ENCODE data around the gene ARHGAP15. TPM values are rescaled to one million over a fixed set of nuclear protein-coding genes. Genes with fewer than 3 reads are reported as not detected.

ARHGAP15 gene
- total RNA-seq, 2 experiments from 2014 or later = 72.1 to 98.4 TPM

- Histone ChIP-seq H3K36me3 (ENCODE audit: insufficient read depth, low read length) (no peaks in the 10 kb centered on the region), H3K4me3 (ENCODE audit: low read depth, low read length, poor library complexity, severe bottlenecking) (no peak overlapping the region), H3K27ac (ENCODE audit: low read depth, low read length, poor library complexity, severe bottlenecking) (no peak overlapping the region), H3K9me3 (ENCODE audit: low read length) (no peaks in the 10 kb centered on the region), H2AFZ (ENCODE audit: low read length) (no peak overlapping the region), H3K79me2 (ENCODE audit: insufficient read depth, low read depth, low read length) (no peaks in the 10 kb centered on the region), H3K4me2 (ENCODE audit: low read length) (no peak overlapping the region), H3K9me2 (ENCODE audit: insufficient read depth, low read length) (no peaks in the 10 kb centered on the region), H3K4me1 (ENCODE audit: insufficient read depth, low read length, poor library complexity, severe bottlenecking) (no peaks in the 10 kb centered on the region), H4K20me1 (ENCODE audit: insufficient read depth, low read length) (no peaks in the 10 kb centered on the region)
- DNase-seq (ENCODE audit: low spot score) = no peak
- POLR2A ChIA-PET = interaction anchor here (1.0 kb wide), 1 partner anchor 16 kb away, joined by 3 read pairs; no protein-coding TSS in a partner anchor
- CTCF ChIA-PET (ENCODE audit: unreplicated experiment) = no interaction called here
- intact Hi-C loops (cut with micrococcal nuclease; ENCODE audit: unreplicated experiment) = no loop called here
- no TSS peak for BruUV-seq (replicated peaks)
- TF ChIP-seq EZH2phosphoT487 (IDR thresholded peaks at IDR 0.05; ENCODE audit: borderline replicate concordance, low read depth, low read length) (no peak), CTCF (conservative IDR thresholded peaks at IDR 0.05; ENCODE audit: low read length) (no peak)
Observed at GRCh38 chr2:143588746-143589145, 459.5 kb downstream of the ARHGAP15 start.

DNA sequence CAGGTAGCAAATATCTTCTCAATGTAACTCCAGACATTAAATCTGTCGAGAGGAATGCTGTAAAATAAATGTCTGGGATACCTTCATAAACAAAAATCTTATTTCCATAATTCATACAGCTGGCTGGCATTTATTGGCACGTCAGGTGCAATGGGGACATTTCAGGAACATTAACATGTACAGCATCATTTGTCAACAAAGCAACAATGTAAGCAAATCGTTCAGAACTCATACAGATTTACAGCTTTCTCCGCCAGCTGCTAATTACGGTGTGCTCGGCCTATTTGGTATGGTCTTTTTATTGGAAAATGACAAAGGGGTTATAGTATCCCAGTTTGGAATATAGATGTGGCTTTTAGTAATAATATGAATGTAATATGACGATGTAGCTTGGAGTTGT lies 464.9 kb downstream of the ARHGAP15 start:
- H3K27ac ChIP-seq (ENCODE audit: low read depth, low read length, poor library complexity, severe bottlenecking) = no peak overlapping the region
- intact Hi-C loops (cut with micrococcal nuclease; ENCODE audit: unreplicated experiment) = no loop called here
- TF ChIP-seq EZH2phosphoT487 (IDR thresholded peaks at IDR 0.05; ENCODE audit: borderline replicate concordance, low read depth, low read length) (no peak), CTCF (conservative IDR thresholded peaks at IDR 0.05; ENCODE audit: low read length) (no peak)
- no peaks in the 10 kb centered on the region for H4K20me1 ChIP-seq (ENCODE audit: insufficient read depth, low read length)
- H3K9me2 ChIP-seq (ENCODE audit: insufficient read depth, low read length) = no peaks in the 10 kb centered on the region
- no peaks in the 10 kb centered on the region for H3K4me1 ChIP-seq (ENCODE audit: insufficient read depth, low read length, poor library complexity, severe bottlenecking)
- H2AFZ ChIP-seq (ENCODE audit: low read length) = no peak overlapping the region
- no TSS peak for BruUV-seq (replicated peaks)
- H3K79me2 ChIP-seq (ENCODE audit: insufficient read depth, low read depth, low read length) = no peaks in the 10 kb centered on the region
- no peaks in the 10 kb centered on the region for H3K9me3 ChIP-seq (ENCODE audit: low read length)
- DNase-seq (ENCODE audit: low spot score) = no peak
- ChIA-PET POLR2A (no interaction called here), CTCF (ENCODE audit: unreplicated experiment) (no interaction called here)
- H3K4me2 ChIP-seq (ENCODE audit: low read length) = no peak overlapping the region
- H3K4me3 ChIP-seq (ENCODE audit: low read depth, low read length, poor library complexity, severe bottlenecking) = no peak overlapping the region
- no peaks in the 10 kb centered on the region for H3K36me3 ChIP-seq (ENCODE audit: insufficient read depth, low read length)

- intact Hi-C loops (cut with micrococcal nuclease; ENCODE audit: unreplicated experiment) = no loop called here
- POLR2A ChIA-PET = no interaction called here
- no peak overlapping the region for H2AFZ ChIP-seq (ENCODE audit: low read length)
Observed at GRCh38 chr2:143594745-143595144, 465.5 kb downstream of the ARHGAP15 start.

More at GRCh38 chr2:143594745-143595144, 465.5 kb downstream of the ARHGAP15 start:
- no peaks in the 10 kb centered on the region for H3K36me3 ChIP-seq (ENCODE audit: insufficient read depth, low read length)
- CTCF ChIA-PET (ENCODE audit: unreplicated experiment) = no interaction called here
- no TSS peak for BruUV-seq (replicated peaks)
- H3K27ac ChIP-seq (ENCODE audit: low read depth, low read length, poor library complexity, severe bottlenecking) = no peak overlapping the region
- DNase-seq (ENCODE audit: low spot score) = no peak
- H3K4me2 ChIP-seq (ENCODE audit: low read length) = no peak overlapping the region
- H3K79me2 ChIP-seq (ENCODE audit: insufficient read depth, low read depth, low read length) = no peaks in the 10 kb centered on the region
- H3K4me1 ChIP-seq (ENCODE audit: insufficient read depth, low read length, poor library complexity, severe bottlenecking) = no peaks in the 10 kb centered on the region
- H3K9me2 ChIP-seq (ENCODE audit: insufficient read depth, low read length) = no peaks in the 10 kb centered on the region
- H4K20me1 ChIP-seq (ENCODE audit: insufficient read depth, low read length) = no peaks in the 10 kb centered on the region
- TF ChIP-seq EZH2phosphoT487 (IDR thresholded peaks at IDR 0.05; ENCODE audit: borderline replicate concordance, low read depth, low read length) (no peak), CTCF (conservative IDR thresholded peaks at IDR 0.05; ENCODE audit: low read length) (no peak)
- no peaks in the 10 kb centered on the region for H3K9me3 ChIP-seq (ENCODE audit: low read length)
- no peak overlapping the region for H3K4me3 ChIP-seq (ENCODE audit: low read depth, low read length, poor library complexity, severe bottlenecking)

Data from OCI-LY7 (cell line).